ENCODE data around the gene SLC22A17.

- TF ChIP-seq, protein P1, sequence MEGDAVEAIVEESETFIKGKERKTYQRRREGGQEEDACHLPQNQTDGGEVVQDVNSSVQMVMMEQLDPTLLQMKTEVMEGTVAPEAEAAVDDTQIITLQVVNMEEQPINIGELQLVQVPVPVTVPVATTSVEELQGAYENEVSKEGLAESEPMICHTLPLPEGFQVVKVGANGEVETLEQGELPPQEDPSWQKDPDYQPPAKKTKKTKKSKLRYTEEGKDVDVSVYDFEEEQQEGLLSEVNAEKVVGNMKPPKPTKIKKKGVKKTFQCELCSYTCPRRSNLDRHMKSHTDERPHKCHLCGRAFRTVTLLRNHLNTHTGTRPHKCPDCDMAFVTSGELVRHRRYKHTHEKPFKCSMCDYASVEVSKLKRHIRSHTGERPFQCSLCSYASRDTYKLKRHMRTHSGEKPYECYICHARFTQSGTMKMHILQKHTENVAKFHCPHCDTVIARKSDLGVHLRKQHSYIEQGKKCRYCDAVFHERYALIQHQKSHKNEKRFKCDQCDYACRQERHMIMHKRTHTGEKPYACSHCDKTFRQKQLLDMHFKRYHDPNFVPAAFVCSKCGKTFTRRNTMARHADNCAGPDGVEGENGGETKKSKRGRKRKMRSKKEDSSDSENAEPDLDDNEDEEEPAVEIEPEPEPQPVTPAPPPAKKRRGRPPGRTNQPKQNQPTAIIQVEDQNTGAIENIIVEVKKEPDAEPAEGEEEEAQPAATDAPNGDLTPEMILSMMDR (IDR thresholded peaks at IDR 0.05) = no peak
- TF ChIP-seq POLR2A (IDR thresholded peaks at IDR 0.05) = no peak
Observed at GRCh38 chr14:23302290-23303225, 50.1 kb downstream of the SLC22A17 start, which contains the start of gene PPP1R3E.

Data from right lobe of liver (tissue), 4 donors.